Testis (tissue), 3 donors: ENCODE results near the gene LMF2. TPM values are rescaled to one million over a fixed set of nuclear protein-coding genes. Genes with fewer than 3 reads are reported as not detected.

Experiments used
- DNase-seq: peaks from one replicate; pipeline ENCODE4 v3.0.0-alpha.2; 2019
- H3K27ac ChIP-seq, 2 donors: fragments of 200-600 bp; sonication (generic); one replicate each; pipeline ENCODE4 v1.5.1; 2019
- H3K27me3 ChIP-seq: fragments of 200-600 bp; sonication (generic); one replicate; pipeline ENCODE4 v1.5.1; 2019
- H3K36me3 ChIP-seq: fragments of 200-600 bp; sonication (generic); one replicate; pipeline ENCODE4 v1.5.1; 2017; ENCODE audit warnings: low read depth; ENCODE audit errors: missing control alignments
- H3K4me1 ChIP-seq: fragments of 200-600 bp; sonication (generic); one replicate; pipeline ENCODE4 v1.5.1; 2019
- H3K4me3 ChIP-seq, 2 donors: fragments of 200-600 bp; sonication (generic); one replicate each; pipeline ENCODE4 v1.5.1; 2017 to 2019
- H3K9me3 ChIP-seq: fragments of 200-600 bp; sonication (generic); one replicate; pipeline ENCODE4 v1.5.1; 2017
- POLR2A ChIP-seq: fragments of 450-650 bp; IDR thresholded peaks from one replicate; pipeline ENCODE4 v1.6.1; 2017; ENCODE audit warnings: antibody characterized with exemption, mild to moderate bottlenecking, moderate library complexity
- WGBS, 2 donors: methylation state at CpG; one replicate each; pipeline ENCODE4 v1.1.5; 2018; 5-methylcytosine and 5-hydroxymethylcytosine counted together
- intact Hi-C: fragments of 100-400 bp; cut with DNase I; formaldehyde crosslinking; loops from one replicate; pipeline ENCODE4 v1.15.1; 2023; ENCODE audit warnings: low total_unique reads
- polyA plus RNA-seq: library from polyadenylated mRNA; stranded (reverse); fragments of 350-450 nt; fragmentation: Illumina TruSeq; extraction: RNeasy Lipid Tissue Mini Kit (QIAGEN cat#74804); gene quantifications from one replicate; pipeline ENCODE4 v1.2.3, GENCODE V29; 2014; ENCODE audit warnings: low read depth, low replicate concordance; ENCODE audit not compliant: insufficient read depth
- total RNA-seq, 2 donors: library from RNA; depleted of rRNA; stranded (reverse); fragments of >200 nt; gene quantifications; one replicate each; pipeline ENCODE4 v1.2.3, GENCODE V29; 2016
- TF ChIP-seq, protein P1 (sequence below), 3 experiments: fragments of 450-650 bp in 2 of 3; fragments of 200-600 bp in 1 of 3; sonication (generic) in 1 of 3; IDR thresholded peaks; one replicate each; pipeline ENCODE4 v1.5.1; 2016 to 2019; ENCODE audit warnings: antibody characterized with exemption in 3 of 3, mild to moderate bottlenecking in 2 of 3, moderate library complexity in 1 of 3

Gene LMF2
- total and polyA plus RNA-seq, 3 donors from 2014 or later, result 59.7 to 109 (median 95.4) TPM

- Histone ChIP-seq H3K4me1 (no peaks in the 10 kb centered on the region), H3K9me3 (no peaks in the 10 kb centered on the region), H3K36me3 (no peaks in the 10 kb centered on the region), H3K27ac (no peak overlapping the region), H3K27me3 (no peaks in the 10 kb centered on the region), H3K4me3 (no peak overlapping the region)
- TF ChIP-seq POLR2A, result no peak
- TF ChIP-seq, protein P1, sequence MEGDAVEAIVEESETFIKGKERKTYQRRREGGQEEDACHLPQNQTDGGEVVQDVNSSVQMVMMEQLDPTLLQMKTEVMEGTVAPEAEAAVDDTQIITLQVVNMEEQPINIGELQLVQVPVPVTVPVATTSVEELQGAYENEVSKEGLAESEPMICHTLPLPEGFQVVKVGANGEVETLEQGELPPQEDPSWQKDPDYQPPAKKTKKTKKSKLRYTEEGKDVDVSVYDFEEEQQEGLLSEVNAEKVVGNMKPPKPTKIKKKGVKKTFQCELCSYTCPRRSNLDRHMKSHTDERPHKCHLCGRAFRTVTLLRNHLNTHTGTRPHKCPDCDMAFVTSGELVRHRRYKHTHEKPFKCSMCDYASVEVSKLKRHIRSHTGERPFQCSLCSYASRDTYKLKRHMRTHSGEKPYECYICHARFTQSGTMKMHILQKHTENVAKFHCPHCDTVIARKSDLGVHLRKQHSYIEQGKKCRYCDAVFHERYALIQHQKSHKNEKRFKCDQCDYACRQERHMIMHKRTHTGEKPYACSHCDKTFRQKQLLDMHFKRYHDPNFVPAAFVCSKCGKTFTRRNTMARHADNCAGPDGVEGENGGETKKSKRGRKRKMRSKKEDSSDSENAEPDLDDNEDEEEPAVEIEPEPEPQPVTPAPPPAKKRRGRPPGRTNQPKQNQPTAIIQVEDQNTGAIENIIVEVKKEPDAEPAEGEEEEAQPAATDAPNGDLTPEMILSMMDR (IDR thresholded peaks at IDR 0.05), result no peak
- no peak for DNase-seq
- 70 to 79% methylated on average over 11 of the region's 11 CpGs for WGBS, 2 donors
- intact Hi-C loops, result no loop called here
These were observed 27.8 kb downstream of the LMF2 start for GRCh38 chr22:50479721-50480120.

GRCh38 chr22:50477923-50478322 lies 29.6 kb downstream of the LMF2 start:
- WGBS, 2 donors, result 92 to 93% methylated on average over 10 to 12 of the region's 12 CpGs
- intact Hi-C loops, result no loop called here
- no peak overlapping the region for H3K4me3 ChIP-seq

DNA sequence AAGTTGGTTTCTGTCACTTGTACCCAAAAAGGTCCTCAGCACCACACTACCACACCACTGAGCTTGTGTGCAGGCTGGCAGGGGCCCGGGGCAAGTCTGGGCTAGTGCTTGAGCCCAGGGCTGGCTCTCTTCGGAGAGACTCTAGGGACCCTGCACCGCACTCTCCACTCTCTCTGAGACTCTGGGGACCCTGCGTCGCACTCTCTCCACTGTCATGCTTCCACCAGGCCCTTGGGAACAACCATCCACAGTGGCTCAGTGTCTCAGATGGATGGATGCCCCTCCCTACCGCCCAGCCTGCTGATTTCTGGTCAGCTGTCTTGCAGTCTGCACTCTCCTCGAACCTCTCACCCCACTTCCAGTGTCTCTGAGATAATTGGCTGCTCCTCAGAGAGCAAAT lies 30.6 kb downstream of the LMF2 start:
- intact Hi-C loops, result no loop called here
- WGBS, 2 donors, result 82 to 86% methylated on average over 7 of the region's 7 CpGs

More at GRCh38 chr22:50477923-50478322, 29.6 kb downstream of the LMF2 start:
- no peak for DNase-seq
- Histone ChIP-seq H3K27me3 (no peaks in the 10 kb centered on the region), H3K9me3 (no peaks in the 10 kb centered on the region), H3K4me1 (peaks cover 10% of the 10 kb centered on the region), H3K36me3 (no peaks in the 10 kb centered on the region), H3K27ac (no peak overlapping the region)
- no peak for TF ChIP-seq POLR2A
- TF ChIP-seq, protein P1 (IDR thresholded peaks at IDR 0.05), result no peak

GRCh38 chr22:50475652-50476002 lies 31.9 kb downstream of the LMF2 start:
- intact Hi-C loops, result no loop called here

More for the DNA sequence above, 30.6 kb downstream of the LMF2 start:
- H3K4me3 ChIP-seq, result no peak overlapping the region
- H3K36me3 ChIP-seq, result no peaks in the 10 kb centered on the region
- peaks cover 10% of the 10 kb centered on the region for H3K4me1 ChIP-seq
- no peak for DNase-seq
- TF ChIP-seq POLR2A, result no peak
- TF ChIP-seq, protein P1 (IDR thresholded peaks at IDR 0.05), result no peak
- no peaks in the 10 kb centered on the region for H3K9me3 ChIP-seq
- H3K27ac ChIP-seq, result no peak overlapping the region
- H3K27me3 ChIP-seq, result no peaks in the 10 kb centered on the region

More at GRCh38 chr22:50475652-50476002, 31.9 kb downstream of the LMF2 start:
- TF ChIP-seq, protein P1 (IDR thresholded peaks at IDR 0.05), result no peak
- TF ChIP-seq POLR2A, result no peak
- no peaks in the 10 kb centered on the region for H3K36me3 ChIP-seq
- no peak for DNase-seq
- H3K9me3 ChIP-seq, result no peaks in the 10 kb centered on the region
- H3K4me1 ChIP-seq, result peaks cover 14% of the 10 kb centered on the region
- H3K27ac ChIP-seq, result no peak overlapping the region
- no peaks in the 10 kb centered on the region for H3K27me3 ChIP-seq
- WGBS, 2 donors, result 85 to 93% methylated on average over 6 of the region's 6 CpGs
- no peak overlapping the region for H3K4me3 ChIP-seq
